K562 (cell line): ENCODE measurements around the gene EAF1. TPM values are rescaled to one million over a fixed set of nuclear protein-coding genes. Genes with fewer than 3 reads are reported as not detected.

Experiments
- ATAC-seq: fragments of 200-7000 bp; cut with Tn5 transposase; 3 replicates; pipeline ENCODE4 v1.9.1; 2020; ENCODE audit warnings: moderate library complexity
- BruUV-seq: library from RNA; stranded (reverse); fragments of 400-500 nt; replicated peaks from 2 replicates; lab custom pipeline; 2021; lab: Mats Ljungman, UMichigan
- CTCF ChIA-PET: fragments of 300-600 bp; formaldehyde crosslinking; extraction: SDS; loops from one replicate; lab custom pipeline; 2021; ENCODE audit warnings: low intra/inter-chr PET ratio; lab: Yijun Ruan, JAX
- POLR2A ChIA-PET: fragments of 300-600, 350-650 bp; sonication (Branson Sonifier 250); formaldehyde crosslinking; extraction: SDS; loops from one replicate; lab custom pipeline; 2021; ENCODE audit warnings: antibody characterized with exemption, inconsistent platforms; lab: Yijun Ruan, JAX
- DNase-seq, 4 experiments: peaks; one replicate each; pipeline versions ENCODE4 v3.0.0 to v3.0.0-alpha.2; 2011 to 2018; ENCODE audit warnings: low spot score in 3 of 4, mixed read lengths in 3 of 4; ENCODE audit errors: extremely low read depth in 1 of 4
- FAIRE-seq: peaks from 2 replicates; lab custom pipeline; 2011; peaks lifted over from hg19 to GRCh38; lab: Jason Lieb, UNC
- H2AFZ ChIP-seq: 2 replicates; pipeline ENCODE4 v1.6.0; 2011; ENCODE audit warnings: low read depth, low read length, control low read depth, inconsistent platforms
- H3K27ac ChIP-seq: fragments of 200-600 bp; 3 replicates; pipeline ENCODE4 v1.8.0; 2011; ENCODE audit warnings: low read depth, mild to moderate bottlenecking, control low read depth, inconsistent platforms, low read length, moderate library complexity, mixed read lengths; ENCODE audit errors: extremely low read depth
- H3K27me3 ChIP-seq, 2 experiments: fragments of 300-600 bp in 1 of 2; 2 replicates in 1 of 2; 3 replicates in 1 of 2; pipeline versions ENCODE4 v1.6.0 to v1.8.0; 2011; ENCODE audit warnings: inconsistent platforms in 2 of 2, low read length in 2 of 2, mild to moderate bottlenecking in 1 of 2, mixed read lengths in 1 of 2, moderate library complexity in 1 of 2; ENCODE audit not compliant: control insufficient read depth in 2 of 2, insufficient read depth in 2 of 2
- H3K36me3 ChIP-seq: fragments of 300-600 bp; 3 replicates; pipeline ENCODE4 v1.8.0; 2011; ENCODE audit warnings: mild to moderate bottlenecking, low read length, inconsistent platforms; ENCODE audit not compliant: control insufficient read depth, insufficient read depth
- H3K4me1 ChIP-seq, 2 experiments: fragments of 200-600 bp in 1 of 2; replicated peaks in 1 of 2; 2 replicates in 1 of 2; 3 replicates in 1 of 2; pipeline versions ENCODE4 v1.5.1 to v1.8.0; 2011; ENCODE audit warnings: inconsistent platforms in 2 of 2, low read length in 2 of 2, mild to moderate bottlenecking in 1 of 2, mixed read lengths in 1 of 2, moderate library complexity in 1 of 2; ENCODE audit not compliant: control insufficient read depth in 2 of 2, insufficient read depth in 2 of 2
- H3K4me2 ChIP-seq: 2 replicates; pipeline ENCODE4 v1.6.1; 2011; ENCODE audit warnings: low read length, control low read depth, inconsistent platforms, mixed read lengths; ENCODE audit not compliant: insufficient read depth
- H3K4me3 ChIP-seq: fragments of 200-600 bp; sonication (generic), shearing (Covaris generic); 2 replicates; pipeline ENCODE4 v1.5.1; 2016; ENCODE audit warnings: control low read depth, inconsistent platforms
- H3K79me2 ChIP-seq: fragments of 200-600 bp; 3 replicates; pipeline ENCODE4 v1.8.0; 2011; ENCODE audit warnings: low read length, inconsistent platforms; ENCODE audit not compliant: control insufficient read depth, insufficient read depth
- H3K9ac ChIP-seq, 2 experiments: 2 replicates each; pipeline versions ENCODE4 v1.6.0 to v1.6.1; 2011; ENCODE audit warnings: low read depth in 2 of 2, low read length in 2 of 2, control low read depth in 1 of 2, inconsistent platforms in 1 of 2, mild to moderate bottlenecking in 1 of 2, mixed read lengths in 1 of 2; ENCODE audit not compliant: insufficient read depth in 1 of 2
- H3K9me1 ChIP-seq: one replicate; pipeline ENCODE4 v1.6.0; 2011; ENCODE audit warnings: inconsistent platforms, mild to moderate bottlenecking, low read length, moderate library complexity; ENCODE audit not compliant: control insufficient read depth, insufficient read depth
- H3K9me3 ChIP-seq: replicated peaks from 2 replicates; pipeline ENCODE4 v1.5.1; 2011; ENCODE audit warnings: low read depth, low read length, inconsistent platforms; ENCODE audit not compliant: control insufficient read depth, insufficient read depth
- H4K20me1 ChIP-seq: replicated peaks from 2 replicates; pipeline ENCODE4 v1.6.1; 2011; ENCODE audit warnings: low read length, inconsistent platforms, mixed read lengths; ENCODE audit not compliant: control insufficient read depth, insufficient read depth
- CSDE1 ChIP-seq, 2 experiments: fragments of 450-650 bp; IDR thresholded peaks; 2 replicates each; pipeline ENCODE4 v1.6.1; 2016; ENCODE audit warnings: mild to moderate bottlenecking in 1 of 2
- HMG20A ChIP-seq: fragments of 450-650 bp; formaldehyde crosslinking; conservative IDR thresholded peaks from 2 replicates; pipeline ENCODE4 v1.4.0; 2020; ENCODE audit warnings: mild to moderate bottlenecking, mixed read lengths
- HNRNPK ChIP-seq: fragments of 200-400 bp; formaldehyde crosslinking; IDR thresholded peaks from one replicate; pipeline ENCODE4 v1.6.1; 2018; ENCODE audit warnings: mild to moderate bottlenecking, low read depth, low read length; ENCODE audit not compliant: poor library complexity, severe bottlenecking
- IFI16 ChIP-seq: fragments of 250-450 bp; sonication (Bioruptor Pico); IDR thresholded peaks from 2 replicates; pipeline ENCODE4 v2.1.2; 2022; ENCODE audit warnings: mild to moderate bottlenecking, inconsistent platforms
- IRF2 ChIP-seq: sonication (generic); formaldehyde crosslinking; IDR thresholded peaks from 2 replicates; pipeline ENCODE4 v1.8.1; 2022; ENCODE audit warnings: mild to moderate bottlenecking, missing genetic modification reagents
- POU5F1 ChIP-seq: fragments of 150-350 bp; IDR thresholded peaks from 2 replicates; pipeline ENCODE4 v1.6.1; 2014; ENCODE audit warnings: borderline replicate concordance, low read length, low read depth, mild to moderate bottlenecking; ENCODE audit not compliant: partially characterized antibody
- SIX5 ChIP-seq, 2 experiments: IDR thresholded peaks; 2 replicates each; pipeline ENCODE4 v1.6.1; 2011; ENCODE audit warnings: low read length in 2 of 2, borderline replicate concordance in 1 of 2, low read depth in 1 of 2, mild to moderate bottlenecking in 1 of 2, moderate library complexity in 1 of 2; ENCODE audit not compliant: insufficient read depth in 1 of 2
- SMAD4 ChIP-seq: fragments of 250-450 bp; sonication (Bioruptor Pico); conservative IDR thresholded peaks from 2 replicates; pipeline ENCODE4 v1.8.0; 2021; ENCODE audit warnings: inconsistent platforms, mild to moderate bottlenecking, moderate library complexity
- ZKSCAN1 ChIP-seq: fragments of 150-350 bp; IDR thresholded peaks from 2 replicates; pipeline ENCODE4 v1.6.1; 2016; ENCODE audit warnings: low read depth, low read length
- ZNF184 ChIP-seq: sonication (generic); formaldehyde crosslinking; IDR thresholded peaks from 2 replicates; pipeline ENCODE4 v1.5.0; 2020; ENCODE audit warnings: missing genetic modification reagents
- ZNF589 ChIP-seq: fragments of 200-800 bp; sonication (Bioruptor generic); IDR thresholded peaks from 2 replicates; pipeline ENCODE4 v1.6.1; 2016; ENCODE audit warnings: low read depth, missing genetic modification characterization, missing compliant biosample characterization
- ZNF76 ChIP-seq: fragments of 250-450 bp; sonication (Bioruptor Pico); IDR thresholded peaks from 2 replicates; pipeline ENCODE4 v1.4.0; 2020; ENCODE audit warnings: mild to moderate bottlenecking, moderate library complexity, borderline replicate concordance
- WGBS: fragments of 100-300 bp; shearing (Covaris generic); methylation state at CpG from one replicate; pipeline ENCODE4 v1.1.6; 2016; ENCODE audit warnings: low coverage, mixed read lengths; ENCODE audit not compliant: insufficient coverage; ENCODE audit errors: missing lambda C conversion rate; 5-methylcytosine and 5-hydroxymethylcytosine counted together
- in situ Hi-C: fragments of 300-500 bp; cut with MboI; formaldehyde crosslinking; loops from 4 replicates; pipeline ENCODE4 v1.15.0; 2018; ENCODE audit warnings: inconsistent platforms, mixed read lengths
- intact Hi-C: fragments of 100-400 bp; cut with micrococcal nuclease; formaldehyde crosslinking; loops from 2 replicates; pipeline ENCODE4 v1.14.2; 2022
- polyA plus RNA-seq, 8 experiments: library from polyadenylated mRNA; depleted of rRNA in 4 of 8; stranded (reverse) in 5 of 8; unstranded in 3 of 8; fragments of >200 nt; fragmentation: Nextera tagmentation in 2 of 8; fragmentation: Illumina TruSeq in 1 of 8; extraction: Ambion mirVana in 2 of 8; extraction: Trizol in 1 of 8; gene quantifications; 2 replicates each; pipeline versions ENCODE4 v1.2.1 to v1.2.3, GENCODE V29; 2011 to 2014; ENCODE audit warnings: inconsistent platforms in 1 of 8, missing spikeins in 1 of 8
- total RNA-seq, 7 experiments: library from RNA; depleted of rRNA in 6 of 7; stranded (reverse); fragments of >200 nt in 6 of 7; fragmentation: Illumina TruSeq in 2 of 7; extraction: Trizol in 2 of 7; gene quantifications; 2 replicates each; pipeline versions ENCODE4 v1.2.1 to v1.2.3, GENCODE V29; 2011 to 2021; ENCODE audit warnings: low replicate concordance in 1 of 7
- TF ChIP-seq, protein P1 (sequence below): fragments of 450-650 bp; IDR thresholded peaks from 2 replicates; pipeline ENCODE4 v1.6.1; 2014; ENCODE audit warnings: low read depth, mild to moderate bottlenecking, moderate library complexity, borderline replicate concordance
- TF ChIP-seq, protein P2 (sequence below): fragments of 250-450 bp; sonication (Bioruptor Pico); IDR thresholded peaks from 2 replicates; pipeline ENCODE4 v1.5.0; 2021; ENCODE audit warnings: mild to moderate bottlenecking, borderline replicate concordance
- TF ChIP-seq, protein P3 (sequence below), 3 experiments: IDR thresholded peaks in 2 of 3; conservative IDR thresholded peaks in 1 of 3; 2 replicates each; pipeline ENCODE4 v1.5.1; 2011 to 2012; ENCODE audit warnings: low read length in 3 of 3, mild to moderate bottlenecking in 3 of 3, control low read depth in 2 of 3, improper control_type of control experiment in 1 of 3, inconsistent platforms in 1 of 3, low read depth in 1 of 3, mixed read lengths in 1 of 3, moderate library complexity in 1 of 3; ENCODE audit not compliant: insufficient read depth in 2 of 3
- TF ChIP-seq, protein P4 (sequence below): sonication (generic); formaldehyde crosslinking; IDR thresholded peaks from 2 replicates; pipeline ENCODE4 v1.8.0; 2022; ENCODE audit warnings: mild to moderate bottlenecking, low read depth, missing genetic modification reagents

The EAF1 gene
- total and polyA plus RNA-seq, 9 of the 15 experiments (the other 6 are each of a cell fraction or from before 2014, with no cell fraction given) = 7.0 to 26.8 (median 20.4) TPM

DNA sequence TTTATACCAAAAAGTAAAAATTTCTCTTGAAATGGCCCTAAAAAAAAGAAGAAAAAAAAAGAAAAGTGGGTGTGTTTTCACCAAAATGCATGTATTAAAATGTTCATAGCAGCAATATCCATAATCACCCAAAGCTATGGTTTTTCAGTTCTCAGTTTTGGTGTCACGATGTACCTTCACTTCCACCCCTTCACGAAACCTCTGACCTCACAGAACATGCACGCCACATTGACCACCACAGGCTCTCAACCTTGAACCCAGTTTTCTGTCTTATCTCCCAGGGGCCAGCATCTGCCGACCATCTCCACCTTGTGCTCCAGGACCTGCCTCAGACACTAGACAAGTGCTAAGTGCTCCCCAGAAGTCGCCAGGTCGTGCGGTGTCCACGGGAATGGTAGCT is 63.7 kb downstream of the EAF1 start:
- DNase-seq = no peak
- Histone ChIP-seq H3K4me1 (no peaks in the 10 kb centered on the region), H4K20me1 (no peaks in the 10 kb centered on the region), H3K9me1 (no peaks in the 10 kb centered on the region), H3K9ac (0 out of 4 replicates have a peak overlapping the region, but pooled peaks of 1 of the 2 experiments have one; percentile 21), H2AFZ (no peak overlapping the region), H3K9me3 (no peaks in the 10 kb centered on the region), H3K79me2 (no peaks in the 10 kb centered on the region), H3K36me3 (no peaks in the 10 kb centered on the region), H3K27me3 (peaks cover 35 to 75% of the 10 kb centered on the region in 2 experiments), H3K4me2 (no peak overlapping the region), H3K4me3 (no peak overlapping the region), H3K27ac (no peak overlapping the region)
- no peak for FAIRE-seq
- ChIA-PET CTCF (no interaction called here), POLR2A (interaction anchor here (1.2 kb wide), 1 partner anchor 110 kb away, joined by 3 read pairs; the partner anchor contains the start of genes BTD and HACL1)
- ATAC-seq = no peak
- intact Hi-C loops (no loop called here), in situ Hi-C loops (no loop called here)
- WGBS = 3% methylated on average over 8 of the region's 8 CpGs
- BruUV-seq = no TSS peak
- TF ChIP-seq HMG20A (CRISPR knock-in tag) = no peak
- TF ChIP-seq ZNF589 (CRISPR knock-in tag) = no peak
- TF ChIP-seq, protein P1, sequence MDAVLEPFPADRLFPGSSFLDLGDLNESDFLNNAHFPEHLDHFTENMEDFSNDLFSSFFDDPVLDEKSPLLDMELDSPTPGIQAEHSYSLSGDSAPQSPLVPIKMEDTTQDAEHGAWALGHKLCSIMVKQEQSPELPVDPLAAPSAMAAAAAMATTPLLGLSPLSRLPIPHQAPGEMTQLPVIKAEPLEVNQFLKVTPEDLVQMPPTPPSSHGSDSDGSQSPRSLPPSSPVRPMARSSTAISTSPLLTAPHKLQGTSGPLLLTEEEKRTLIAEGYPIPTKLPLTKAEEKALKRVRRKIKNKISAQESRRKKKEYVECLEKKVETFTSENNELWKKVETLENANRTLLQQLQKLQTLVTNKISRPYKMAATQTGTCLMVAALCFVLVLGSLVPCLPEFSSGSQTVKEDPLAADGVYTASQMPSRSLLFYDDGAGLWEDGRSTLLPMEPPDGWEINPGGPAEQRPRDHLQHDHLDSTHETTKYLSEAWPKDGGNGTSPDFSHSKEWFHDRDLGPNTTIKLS = no peak
- no peak for TF ChIP-seq ZNF184
- TF ChIP-seq, protein P2, sequence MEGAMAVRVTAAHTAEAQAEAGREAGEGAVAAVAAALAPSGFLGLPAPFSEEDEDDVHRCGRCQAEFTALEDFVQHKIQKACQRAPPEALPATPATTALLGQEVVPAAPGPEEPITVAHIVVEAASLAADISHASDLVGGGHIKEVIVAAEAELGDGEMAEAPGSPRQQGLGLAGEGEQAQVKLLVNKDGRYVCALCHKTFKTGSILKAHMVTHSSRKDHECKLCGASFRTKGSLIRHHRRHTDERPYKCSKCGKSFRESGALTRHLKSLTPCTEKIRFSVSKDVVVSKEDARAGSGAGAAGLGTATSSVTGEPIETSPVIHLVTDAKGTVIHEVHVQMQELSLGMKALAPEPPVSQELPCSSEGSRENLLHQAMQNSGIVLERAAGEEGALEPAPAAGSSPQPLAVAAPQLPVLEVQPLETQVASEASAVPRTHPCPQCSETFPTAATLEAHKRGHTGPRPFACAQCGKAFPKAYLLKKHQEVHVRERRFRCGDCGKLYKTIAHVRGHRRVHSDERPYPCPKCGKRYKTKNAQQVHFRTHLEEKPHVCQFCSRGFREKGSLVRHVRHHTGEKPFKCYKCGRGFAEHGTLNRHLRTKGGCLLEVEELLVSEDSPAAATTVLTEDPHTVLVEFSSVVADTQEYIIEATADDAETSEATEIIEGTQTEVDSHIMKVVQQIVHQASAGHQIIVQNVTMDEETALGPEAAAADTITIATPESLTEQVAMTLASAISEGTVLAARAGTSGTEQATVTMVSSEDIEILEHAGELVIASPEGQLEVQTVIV (CRISPR knock-in tag) = no peak
- TF ChIP-seq SMAD4 = no peak
- TF ChIP-seq SIX5 (IDR thresholded peaks at IDR 0.05; ENCODE audit: borderline replicate concordance in 1 of 2, insufficient read depth in 1 of 2, low read depth in 1 of 2, low read length in 2 of 2) = no peak
- TF ChIP-seq ZKSCAN1 = no peak
- no peak for TF ChIP-seq POU5F1
- TF ChIP-seq IFI16 (CRISPR knock-in tag) = no peak
- TF ChIP-seq CSDE1 (IDR thresholded peaks at IDR 0.05) = no peak
- TF ChIP-seq HNRNPK = no peak
- no peak for TF ChIP-seq ZNF76 (CRISPR knock-in tag)
- TF ChIP-seq, protein P3, sequence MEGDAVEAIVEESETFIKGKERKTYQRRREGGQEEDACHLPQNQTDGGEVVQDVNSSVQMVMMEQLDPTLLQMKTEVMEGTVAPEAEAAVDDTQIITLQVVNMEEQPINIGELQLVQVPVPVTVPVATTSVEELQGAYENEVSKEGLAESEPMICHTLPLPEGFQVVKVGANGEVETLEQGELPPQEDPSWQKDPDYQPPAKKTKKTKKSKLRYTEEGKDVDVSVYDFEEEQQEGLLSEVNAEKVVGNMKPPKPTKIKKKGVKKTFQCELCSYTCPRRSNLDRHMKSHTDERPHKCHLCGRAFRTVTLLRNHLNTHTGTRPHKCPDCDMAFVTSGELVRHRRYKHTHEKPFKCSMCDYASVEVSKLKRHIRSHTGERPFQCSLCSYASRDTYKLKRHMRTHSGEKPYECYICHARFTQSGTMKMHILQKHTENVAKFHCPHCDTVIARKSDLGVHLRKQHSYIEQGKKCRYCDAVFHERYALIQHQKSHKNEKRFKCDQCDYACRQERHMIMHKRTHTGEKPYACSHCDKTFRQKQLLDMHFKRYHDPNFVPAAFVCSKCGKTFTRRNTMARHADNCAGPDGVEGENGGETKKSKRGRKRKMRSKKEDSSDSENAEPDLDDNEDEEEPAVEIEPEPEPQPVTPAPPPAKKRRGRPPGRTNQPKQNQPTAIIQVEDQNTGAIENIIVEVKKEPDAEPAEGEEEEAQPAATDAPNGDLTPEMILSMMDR (IDR thresholded peaks at IDR 0.05 in 2 of 3, conservative IDR thresholded peaks at IDR 0.05 in 1 of 3; ENCODE audit: insufficient read depth in 2 of 3, low read depth in 1 of 3, low read length in 3 of 3) = no peak
- no peak for TF ChIP-seq IRF2 (CRISPR knock-in tag)
- TF ChIP-seq, protein P4, sequence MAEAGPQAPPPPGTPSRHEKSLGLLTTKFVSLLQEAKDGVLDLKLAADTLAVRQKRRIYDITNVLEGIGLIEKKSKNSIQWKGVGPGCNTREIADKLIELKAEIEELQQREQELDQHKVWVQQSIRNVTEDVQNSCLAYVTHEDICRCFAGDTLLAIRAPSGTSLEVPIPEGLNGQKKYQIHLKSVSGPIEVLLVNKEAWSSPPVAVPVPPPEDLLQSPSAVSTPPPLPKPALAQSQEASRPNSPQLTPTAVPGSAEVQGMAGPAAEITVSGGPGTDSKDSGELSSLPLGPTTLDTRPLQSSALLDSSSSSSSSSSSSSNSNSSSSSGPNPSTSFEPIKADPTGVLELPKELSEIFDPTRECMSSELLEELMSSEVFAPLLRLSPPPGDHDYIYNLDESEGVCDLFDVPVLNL (CRISPR knock-in tag) = no peak
